Measurements from ENCODE around the gene GSTM1. TPM values are rescaled to one million over a fixed set of nuclear protein-coding genes. Genes with fewer than 3 reads are reported as not detected.
A peak's percentile ranks its signal among the peaks of the same experiment; 100 is the strongest.

GSTM1 gene
- total and polyA plus RNA-seq, 2 donors (not counting 1 experiment from before 2014, with no cell fraction given): 30.5 to 40.0 TPM

DNA sequence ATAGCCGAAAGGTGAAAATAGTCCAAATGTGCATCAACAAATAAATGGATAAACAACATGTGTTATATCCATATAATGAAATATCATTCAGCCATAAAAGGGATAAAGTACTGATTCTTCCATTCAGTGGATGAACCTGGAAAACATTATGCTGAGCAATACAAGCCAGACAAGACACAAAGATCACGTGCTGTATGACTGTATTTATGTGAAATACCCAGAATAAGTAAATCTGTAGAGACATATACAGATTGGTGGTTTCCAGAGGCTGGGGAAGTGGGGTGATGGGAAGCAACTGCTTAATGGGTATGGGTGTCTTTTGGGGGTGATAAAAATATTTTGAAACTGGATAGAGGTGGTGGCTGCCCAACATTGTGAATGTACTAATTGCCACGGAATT lies 45.0 kb upstream of the GSTM1 start:
- intact Hi-C loops (cut with micrococcal nuclease): loop anchor here (1.0 to 2.0 kb wide), 3 partner anchors 14 to 342 kb away; partner anchors contain the start of genes AHCYL1, GSTM1 and GSTM4
- no peaks in the 10 kb centered on the region for H3K9me3 ChIP-seq (ENCODE audit: control extremely low read depth in 1 of 3, control insufficient read depth in 2 of 3, insufficient read depth in 1 of 3, low read length in 2 of 3)
- Mint-ChIP-seq H3K4me1 (peaks cover 13% of the 10 kb centered on the region), H3K9me3 (ENCODE audit: insufficient read depth) (no peaks in the 10 kb centered on the region), H3K4me3 (no peak overlapping the region), H3K27me3 (peaks cover 4% of the 10 kb centered on the region), H3K27ac (no peak overlapping the region)
- H3K4me3 ChIP-seq (ENCODE audit: control extremely low read depth in 1 of 5, extremely low read depth in 1 of 5, insufficient read depth in 1 of 5, low read depth in 2 of 5, low read length in 4 of 5): no peak overlapping the region
- H2AFZ ChIP-seq (ENCODE audit: insufficient read depth, low read depth, low read length, poor library complexity, severe bottlenecking): no peak overlapping the region
- no peak for TF ChIP-seq EZH2 (IDR thresholded peaks at IDR 0.05; ENCODE audit: borderline replicate concordance, insufficient read depth, low read depth, low read length, poor library complexity, severe bottlenecking)
- TF ChIP-seq, protein P1, sequence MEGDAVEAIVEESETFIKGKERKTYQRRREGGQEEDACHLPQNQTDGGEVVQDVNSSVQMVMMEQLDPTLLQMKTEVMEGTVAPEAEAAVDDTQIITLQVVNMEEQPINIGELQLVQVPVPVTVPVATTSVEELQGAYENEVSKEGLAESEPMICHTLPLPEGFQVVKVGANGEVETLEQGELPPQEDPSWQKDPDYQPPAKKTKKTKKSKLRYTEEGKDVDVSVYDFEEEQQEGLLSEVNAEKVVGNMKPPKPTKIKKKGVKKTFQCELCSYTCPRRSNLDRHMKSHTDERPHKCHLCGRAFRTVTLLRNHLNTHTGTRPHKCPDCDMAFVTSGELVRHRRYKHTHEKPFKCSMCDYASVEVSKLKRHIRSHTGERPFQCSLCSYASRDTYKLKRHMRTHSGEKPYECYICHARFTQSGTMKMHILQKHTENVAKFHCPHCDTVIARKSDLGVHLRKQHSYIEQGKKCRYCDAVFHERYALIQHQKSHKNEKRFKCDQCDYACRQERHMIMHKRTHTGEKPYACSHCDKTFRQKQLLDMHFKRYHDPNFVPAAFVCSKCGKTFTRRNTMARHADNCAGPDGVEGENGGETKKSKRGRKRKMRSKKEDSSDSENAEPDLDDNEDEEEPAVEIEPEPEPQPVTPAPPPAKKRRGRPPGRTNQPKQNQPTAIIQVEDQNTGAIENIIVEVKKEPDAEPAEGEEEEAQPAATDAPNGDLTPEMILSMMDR (IDR thresholded peaks at IDR 0.05): no peak
- POLR2A ChIA-PET: interaction anchor here (1.0 kb wide), 1 partner anchor 94 kb away, joined by 3 read pairs; the partner anchor contains the start of gene GNAI3
- CTCF ChIA-PET: interaction anchor here (1.1 to 16.5 kb wide), 9 partner anchors 10 to 368 kb away, joined by 3 to 276 read pairs (median 18); partner anchors contain the start of genes AHCYL1, AMPD2, GPR61 and GSTM1
- no peak overlapping the region for H3K27ac ChIP-seq (ENCODE audit: low read length in 2 of 2)
- no peak for ATAC-seq (ENCODE audit: low read depth)
- WGBS (ENCODE audit: insufficient coverage): 67% methylated on average over 1 of the region's 3 CpGs
- DNase-seq: peak; percentile 3
- H3K79me2 ChIP-seq (ENCODE audit: control insufficient read depth, insufficient read depth, low read length): no peaks in the 10 kb centered on the region
- H3K4me2 ChIP-seq (replicated peaks; ENCODE audit: low read depth, low read length, poor library complexity, severe bottlenecking): no peak overlapping the region
- peaks cover 0 to 2% (median 0%) of the 10 kb centered on the region in 4 experiments for H3K27me3 ChIP-seq (replicated peaks in 1 of 4; ENCODE audit: control extremely low read depth in 1 of 4, control insufficient read depth in 3 of 4, insufficient read depth in 4 of 4, low read length in 3 of 4)
- no peak overlapping the region for H3K9ac ChIP-seq (ENCODE audit: low read length)
- H4K20me1 ChIP-seq (ENCODE audit: control insufficient read depth, insufficient read depth, low read length, poor library complexity, severe bottlenecking): no peaks in the 10 kb centered on the region
- peaks cover 4 to 14% of the 10 kb centered on the region in 2 donors for H3K4me1 ChIP-seq (ENCODE audit: control insufficient read depth in 2 of 2, insufficient read depth in 2 of 2, low read length in 2 of 2)
- no peaks in the 10 kb centered on the region for H3K36me3 ChIP-seq (replicated peaks in 1 of 2; ENCODE audit: control extremely low read depth in 1 of 2, control insufficient read depth in 1 of 2, extremely low read depth in 1 of 2, insufficient read depth in 2 of 2, low read length in 1 of 2)
